SU-DHL-6 (cell line): ENCODE data around the gene CARD6.

Experiments used
- CTCF ChIP-seq: fragments of 200-600 bp; sonication (generic); IDR thresholded peaks from one replicate; pipeline ENCODE4 v1.5.1; 2017; ENCODE audit warnings: antibody characterized with exemption, mild to moderate bottlenecking, low read length, moderate library complexity; ENCODE audit not compliant: insufficient read depth, poor library complexity, severe bottlenecking
- EZH2phosphoT487 ChIP-seq: fragments of 200-600 bp; sonication (generic), shearing (Covaris generic); conservative IDR thresholded peaks from 2 replicates; pipeline ENCODE4 v1.6.1; 2018; ENCODE audit warnings: mild to moderate bottlenecking, antibody characterized with exemption, low read length, moderate library complexity, mixed read lengths

GRCh38 chr5:40869384-40869783 is 28.2 kb downstream of the CARD6 start:
- TF ChIP-seq CTCF = no peak
- no peak for TF ChIP-seq EZH2phosphoT487
